Measurements from ENCODE around the gene C5orf22.

Gene C5orf22

GRCh38 chr5:31496301-31496700, 35.8 kb upstream of the C5orf22 start:
- TF ChIP-seq, protein P1, sequence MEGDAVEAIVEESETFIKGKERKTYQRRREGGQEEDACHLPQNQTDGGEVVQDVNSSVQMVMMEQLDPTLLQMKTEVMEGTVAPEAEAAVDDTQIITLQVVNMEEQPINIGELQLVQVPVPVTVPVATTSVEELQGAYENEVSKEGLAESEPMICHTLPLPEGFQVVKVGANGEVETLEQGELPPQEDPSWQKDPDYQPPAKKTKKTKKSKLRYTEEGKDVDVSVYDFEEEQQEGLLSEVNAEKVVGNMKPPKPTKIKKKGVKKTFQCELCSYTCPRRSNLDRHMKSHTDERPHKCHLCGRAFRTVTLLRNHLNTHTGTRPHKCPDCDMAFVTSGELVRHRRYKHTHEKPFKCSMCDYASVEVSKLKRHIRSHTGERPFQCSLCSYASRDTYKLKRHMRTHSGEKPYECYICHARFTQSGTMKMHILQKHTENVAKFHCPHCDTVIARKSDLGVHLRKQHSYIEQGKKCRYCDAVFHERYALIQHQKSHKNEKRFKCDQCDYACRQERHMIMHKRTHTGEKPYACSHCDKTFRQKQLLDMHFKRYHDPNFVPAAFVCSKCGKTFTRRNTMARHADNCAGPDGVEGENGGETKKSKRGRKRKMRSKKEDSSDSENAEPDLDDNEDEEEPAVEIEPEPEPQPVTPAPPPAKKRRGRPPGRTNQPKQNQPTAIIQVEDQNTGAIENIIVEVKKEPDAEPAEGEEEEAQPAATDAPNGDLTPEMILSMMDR (conservative IDR thresholded peaks at IDR 0.05; ENCODE audit: low read length): no peak
- DNase-seq (ENCODE audit: low read depth): peak; percentile 20
- no peak overlapping the region for H3K4me3 ChIP-seq (ENCODE audit: low read length)

- no peak overlapping the region for H3K4me3 ChIP-seq (ENCODE audit: low read length)
- no peak for DNase-seq (ENCODE audit: low read depth)
- TF ChIP-seq, protein P1 (conservative IDR thresholded peaks at IDR 0.05; ENCODE audit: low read length): no peak
These were observed 35.2 kb upstream of the C5orf22 start for GRCh38 chr5:31496891-31497290.

GRCh38 chr5:31500256-31500655, 31.8 kb upstream of the C5orf22 start:
- no peak for DNase-seq (ENCODE audit: low read depth)
- no peak overlapping the region for H3K4me3 ChIP-seq (ENCODE audit: low read length)
- TF ChIP-seq, protein P1 (conservative IDR thresholded peaks at IDR 0.05; ENCODE audit: low read length): no peak

DNA sequence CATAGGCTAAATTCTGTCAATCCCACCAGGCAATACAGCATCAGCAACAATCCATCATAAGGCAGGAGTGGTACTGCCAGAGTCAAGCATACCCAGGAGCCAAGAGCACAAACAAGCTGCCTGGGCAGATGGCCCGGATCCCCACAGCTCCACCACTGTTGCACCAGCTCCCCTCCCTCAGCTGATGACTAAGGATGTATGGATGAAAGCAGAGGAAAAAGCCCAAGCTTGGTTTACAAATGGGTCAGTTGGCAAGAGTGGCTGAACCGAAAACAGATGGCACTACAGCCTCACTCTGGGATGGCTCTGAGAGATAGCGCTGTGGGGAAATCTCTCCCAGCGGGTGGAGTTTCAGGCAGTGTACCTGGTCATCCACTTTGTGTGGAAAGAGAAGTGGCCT, 29.6 kb upstream of the C5orf22 start:
- DNase-seq (ENCODE audit: low read depth): peak; percentile 23
- TF ChIP-seq, protein P1 (conservative IDR thresholded peaks at IDR 0.05; ENCODE audit: low read length): no peak

GRCh38 chr5:31504529-31504928, 27.6 kb upstream of the C5orf22 start:
- H3K4me3 ChIP-seq (ENCODE audit: low read length): no peak overlapping the region
- no peak for DNase-seq (ENCODE audit: low read depth)
- TF ChIP-seq, protein P1 (conservative IDR thresholded peaks at IDR 0.05; ENCODE audit: low read length): no peak

More for the DNA sequence above, 29.6 kb upstream of the C5orf22 start:
- no peak overlapping the region for H3K4me3 ChIP-seq (ENCODE audit: low read length)

DNA sequence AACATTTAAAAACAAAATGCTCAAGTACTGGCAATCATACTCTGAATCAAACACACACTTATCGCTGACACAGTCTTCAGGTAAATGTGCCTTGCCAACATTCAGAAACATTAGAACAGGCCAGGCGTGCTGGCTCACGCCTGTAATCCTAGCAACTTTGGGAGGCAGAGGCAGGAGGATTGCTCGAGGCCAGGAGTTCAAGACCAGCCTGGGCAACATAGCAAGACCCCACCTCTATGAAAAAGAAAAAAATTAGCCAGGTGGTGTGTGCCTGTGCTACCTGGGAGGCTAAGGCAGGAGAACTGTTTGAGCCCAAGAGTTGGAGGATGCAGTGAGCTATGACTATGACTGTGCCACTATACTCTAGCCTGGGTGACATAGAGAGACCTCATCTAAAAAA, 20.8 kb upstream of the C5orf22 start:
- DNase-seq (ENCODE audit: low read depth): no peak
- TF ChIP-seq, protein P1 (conservative IDR thresholded peaks at IDR 0.05; ENCODE audit: low read length): no peak
- H3K4me3 ChIP-seq (ENCODE audit: low read length): no peak overlapping the region

- TF ChIP-seq, protein P1 (conservative IDR thresholded peaks at IDR 0.05; ENCODE audit: low read length): no peak
- H3K4me3 ChIP-seq (ENCODE audit: low read length): no peak overlapping the region
- DNase-seq (ENCODE audit: low read depth): no peak
These were observed 15.3 kb upstream of the C5orf22 start for GRCh38 chr5:31516802-31517201.
